ENCODE results near the gene PHLDA3.
A peak's percentile ranks its signal among the peaks of the same experiment; 100 is the strongest.

PHLDA3 gene

GRCh38 chr1:201463071-201463552, 5.9 kb downstream of the PHLDA3 start:
- no peak overlapping the region for H3K4me3 ChIP-seq (ENCODE audit: low read depth, low read length)
- no peak overlapping the region for H3K9ac ChIP-seq
- no peaks in the 10 kb centered on the region for H3K36me3 ChIP-seq (ENCODE audit: control insufficient read depth, insufficient read depth, low read length)
- peak; percentile 23 for TF ChIP-seq CTCF (IDR thresholded peaks at IDR 0.05)
- no peak overlapping the region for H2AFZ ChIP-seq
- H3K27me3 ChIP-seq (ENCODE audit: control insufficient read depth, insufficient read depth, low read length) = no peaks in the 10 kb centered on the region
- no peak overlapping the region for H3K27ac ChIP-seq
- no peaks in the 10 kb centered on the region for H3K4me1 ChIP-seq
- H3K9me3 ChIP-seq (ENCODE audit: control insufficient read depth, low read length) = no peaks in the 10 kb centered on the region
- no peak overlapping the region for H3K4me2 ChIP-seq (ENCODE audit: low read length)
- no peaks in the 10 kb centered on the region for H3K79me2 ChIP-seq

GRCh38 chr1:201461645-201462441, 7.1 kb downstream of the PHLDA3 start:
- no peak for TF ChIP-seq CTCF (IDR thresholded peaks at IDR 0.05)
- H3K4me2 ChIP-seq (ENCODE audit: low read length) = no peak overlapping the region
- H2AFZ ChIP-seq = no peak overlapping the region
- H3K9ac ChIP-seq = no peak overlapping the region
- H3K79me2 ChIP-seq = no peaks in the 10 kb centered on the region
- no peaks in the 10 kb centered on the region for H3K4me1 ChIP-seq
- no peaks in the 10 kb centered on the region for H3K9me3 ChIP-seq (ENCODE audit: control insufficient read depth, low read length)
- H3K27ac ChIP-seq = no peak overlapping the region
- no peaks in the 10 kb centered on the region for H3K36me3 ChIP-seq (ENCODE audit: control insufficient read depth, insufficient read depth, low read length)
- H3K4me3 ChIP-seq (ENCODE audit: low read depth, low read length) = no peak overlapping the region
- no peaks in the 10 kb centered on the region for H3K27me3 ChIP-seq (ENCODE audit: control insufficient read depth, insufficient read depth, low read length)

- TF ChIP-seq CTCF (IDR thresholded peaks at IDR 0.05) = no peak
- Histone ChIP-seq H3K4me2 (ENCODE audit: low read length) (no peak overlapping the region), H3K79me2 (no peaks in the 10 kb centered on the region), H3K27ac (no peak overlapping the region), H3K9me3 (ENCODE audit: control insufficient read depth, low read length) (no peaks in the 10 kb centered on the region), H3K27me3 (ENCODE audit: control insufficient read depth, insufficient read depth, low read length) (no peaks in the 10 kb centered on the region), H3K4me3 (ENCODE audit: low read depth, low read length) (no peak overlapping the region), H3K9ac (no peak overlapping the region), H2AFZ (no peak overlapping the region), H3K4me1 (no peaks in the 10 kb centered on the region), H3K36me3 (ENCODE audit: control insufficient read depth, insufficient read depth, low read length) (no peaks in the 10 kb centered on the region)
These were observed 8.0 kb downstream of the PHLDA3 start for GRCh38 chr1:201460814-201461644.

- no peaks in the 10 kb centered on the region for H3K9me3 ChIP-seq (ENCODE audit: control insufficient read depth, low read length)
- no peak overlapping the region for H2AFZ ChIP-seq
- no peaks in the 10 kb centered on the region for H3K27me3 ChIP-seq (ENCODE audit: control insufficient read depth, insufficient read depth, low read length)
- no peaks in the 10 kb centered on the region for H3K79me2 ChIP-seq
- H3K9ac ChIP-seq = no peak overlapping the region
- TF ChIP-seq CTCF (IDR thresholded peaks at IDR 0.05) = no peak
- H3K36me3 ChIP-seq (ENCODE audit: control insufficient read depth, insufficient read depth, low read length) = no peaks in the 10 kb centered on the region
- no peak overlapping the region for H3K27ac ChIP-seq
- no peak overlapping the region for H3K4me2 ChIP-seq (ENCODE audit: low read length)
- no peak overlapping the region for H3K4me3 ChIP-seq (ENCODE audit: low read depth, low read length)
- H3K4me1 ChIP-seq = no peaks in the 10 kb centered on the region
These were observed 9.2 kb downstream of the PHLDA3 start for GRCh38 chr1:201459775-201460174.
